Measurements from ENCODE around the gene GPR151.
A peak's percentile ranks its signal among the peaks of the same experiment; 100 is the strongest.
"Not testable (repeated sequence)": the region's sequence is repeated elsewhere in the genome, so short reads cannot be mapped to it uniquely, and the experiment has no call there.

Gene GPR151

DNA sequence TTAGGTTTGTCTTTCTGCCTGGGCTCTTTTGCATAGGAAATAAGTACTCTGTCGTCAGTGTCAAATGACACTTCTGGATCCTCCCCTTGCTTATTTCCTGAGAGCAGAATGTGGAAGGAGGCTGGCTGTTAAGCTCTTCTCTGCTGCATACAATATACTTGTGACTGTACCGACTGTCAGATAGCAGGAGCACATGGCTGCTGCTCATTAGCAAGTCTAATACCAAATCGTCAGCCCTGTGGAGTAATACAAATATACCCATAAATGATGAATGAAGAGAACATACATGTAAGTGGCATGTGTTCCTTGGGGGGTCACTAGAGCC lies at the start of gene GPR151:
Gene GPR151, minus strand, starts transcription at position 40 of the 325 bp plus-strand sequence. CDS start 77 bp downstream, outside the sequence.
- DNase-seq = no peak

DNA sequence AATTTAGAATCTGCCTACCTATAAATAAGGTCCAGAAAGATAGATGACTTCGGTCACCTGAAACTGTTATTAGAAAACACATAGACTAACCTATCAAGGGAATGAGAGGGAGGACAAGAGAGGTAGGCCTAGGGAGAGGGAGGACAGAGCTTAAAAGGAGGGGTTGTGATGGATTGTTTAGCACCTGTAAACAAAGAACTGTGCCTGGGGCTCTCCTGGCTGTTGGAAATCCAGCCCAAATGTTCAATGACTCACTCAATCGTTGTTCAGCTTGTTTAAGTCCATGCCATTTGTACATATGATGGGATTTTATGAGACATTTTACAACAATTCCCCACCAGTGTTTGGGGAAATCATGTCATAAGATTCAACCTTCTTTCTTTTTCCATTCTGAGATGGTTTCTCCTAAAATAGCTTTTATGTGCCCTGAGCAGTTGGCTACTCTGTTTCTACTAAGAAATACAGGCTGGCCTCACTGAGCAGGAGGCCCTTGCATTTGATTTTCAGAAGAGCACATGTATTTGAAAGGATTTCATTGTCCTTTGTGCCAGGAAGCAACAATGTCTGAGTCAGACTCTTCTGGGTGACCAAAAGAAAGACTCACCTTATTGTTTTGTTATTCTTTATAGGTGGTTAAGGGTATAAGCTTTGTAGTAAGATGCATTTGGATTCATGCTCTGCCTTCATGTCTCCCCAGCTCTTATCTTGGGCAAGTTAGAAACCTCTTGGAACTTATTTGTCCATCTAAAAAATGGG lies 48.2 kb upstream of the GPR151 start:
- DNase-seq = no peak

DNA sequence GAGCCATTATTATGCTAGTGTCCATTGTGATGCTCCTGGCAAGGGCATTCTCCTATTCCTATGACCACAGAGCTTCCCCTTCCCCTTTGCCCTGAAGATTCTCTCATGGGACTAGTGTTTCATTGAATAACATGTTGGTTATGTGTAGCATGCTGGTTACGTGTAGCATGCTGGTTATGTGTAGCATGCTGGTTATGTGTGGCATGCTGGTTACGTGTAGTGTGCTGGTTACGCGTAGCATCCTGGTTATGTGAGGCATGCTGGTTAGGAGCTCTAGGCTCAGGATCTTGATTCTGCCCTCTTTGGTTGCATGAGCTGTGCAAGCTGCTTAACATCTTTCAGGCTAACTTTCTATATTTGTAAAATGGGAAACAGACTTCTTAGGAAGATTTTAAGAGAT lies 46.5 kb upstream of the GPR151 start:
- no peak for DNase-seq

DNA sequence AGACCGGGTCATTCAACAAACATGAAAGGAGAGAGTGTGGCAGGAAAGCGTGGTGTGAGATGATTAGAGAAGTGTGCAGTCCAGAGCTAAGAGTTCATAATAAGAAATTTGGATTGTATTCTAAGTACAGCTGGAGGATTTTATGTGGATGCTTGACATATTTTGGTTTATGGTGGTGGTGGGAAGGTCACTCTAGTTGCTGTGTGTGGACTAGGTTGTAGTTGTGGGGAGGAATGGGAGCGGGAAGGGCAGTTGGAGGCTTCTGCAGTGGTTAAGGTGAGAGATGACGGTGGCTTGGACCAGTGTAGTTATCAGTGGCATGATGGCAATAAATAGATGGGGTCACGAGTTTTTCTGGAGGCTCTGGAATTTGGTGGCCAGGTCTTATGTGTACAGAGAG lies 45.7 kb upstream of the GPR151 start:
- DNase-seq = no peak

DNA sequence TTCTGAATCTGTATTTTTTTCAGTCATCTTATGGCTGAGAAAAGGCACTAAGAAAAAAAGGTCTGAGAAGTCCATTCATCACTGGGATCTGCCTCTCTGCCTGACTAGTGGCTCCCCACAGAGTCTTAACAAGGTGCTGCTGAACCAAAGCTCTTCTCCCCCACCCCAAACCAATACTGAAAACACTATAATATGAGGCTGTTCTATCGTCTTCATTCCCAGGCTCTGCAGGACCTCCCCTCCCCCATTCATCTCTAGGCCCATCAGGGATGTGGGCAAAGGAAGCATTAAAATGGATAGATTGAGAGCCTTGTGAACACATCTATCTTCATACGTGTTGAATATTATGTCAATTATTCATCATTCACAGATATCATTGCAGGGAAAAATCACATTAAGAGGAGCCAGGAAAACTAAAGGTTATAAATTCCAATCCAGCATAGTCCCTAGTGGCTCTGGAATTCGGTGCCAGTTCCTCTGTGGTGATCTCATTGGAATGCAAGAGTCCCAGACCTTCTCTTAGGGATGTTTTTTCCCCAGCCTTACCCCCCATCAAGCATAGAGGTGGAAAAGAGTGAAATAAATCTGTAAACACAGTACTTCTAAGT lies 44.3 kb upstream of the GPR151 start:
- no peak for DNase-seq

DNA sequence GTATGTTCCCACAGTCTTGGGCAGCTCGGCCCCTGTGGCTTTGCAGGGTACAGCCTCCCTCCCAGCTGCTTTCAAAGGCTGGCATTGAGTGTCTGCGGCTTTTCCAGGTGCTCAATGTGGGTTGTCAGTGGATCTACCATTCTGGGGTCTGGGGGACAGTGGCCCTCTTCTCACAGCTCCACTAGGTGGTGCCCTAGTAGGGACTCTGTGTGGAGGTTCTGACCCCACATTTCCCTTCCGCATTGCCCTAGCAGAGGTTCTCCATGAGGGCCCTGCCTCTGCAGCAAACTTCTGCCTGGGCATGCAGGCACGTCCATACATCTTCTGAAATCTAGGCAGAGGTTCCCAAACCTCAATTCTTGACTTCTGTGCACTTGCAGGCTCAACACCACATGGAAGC lies 40.9 kb upstream of the GPR151 start:
- DNase-seq = not testable (repeated sequence)

DNA sequence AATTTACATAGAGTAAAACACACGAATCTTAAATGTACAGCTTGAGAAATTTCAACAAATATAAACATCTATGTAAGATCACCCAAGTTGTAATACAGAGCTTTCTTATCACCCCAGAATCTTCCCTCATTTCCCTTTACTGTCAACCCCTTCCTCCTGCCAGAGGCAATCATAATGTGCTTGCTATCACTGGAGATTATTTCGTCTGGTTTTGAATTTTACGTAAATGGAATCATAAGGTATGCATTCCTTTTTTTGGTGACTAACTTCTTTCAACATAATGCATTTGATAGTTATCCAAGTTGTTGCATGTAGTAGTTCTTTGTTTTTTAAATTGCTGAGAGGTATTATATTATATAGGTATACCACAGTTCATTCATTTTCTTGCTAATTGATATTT lies 37.5 kb upstream of the GPR151 start:
- no peak for DNase-seq

DNA sequence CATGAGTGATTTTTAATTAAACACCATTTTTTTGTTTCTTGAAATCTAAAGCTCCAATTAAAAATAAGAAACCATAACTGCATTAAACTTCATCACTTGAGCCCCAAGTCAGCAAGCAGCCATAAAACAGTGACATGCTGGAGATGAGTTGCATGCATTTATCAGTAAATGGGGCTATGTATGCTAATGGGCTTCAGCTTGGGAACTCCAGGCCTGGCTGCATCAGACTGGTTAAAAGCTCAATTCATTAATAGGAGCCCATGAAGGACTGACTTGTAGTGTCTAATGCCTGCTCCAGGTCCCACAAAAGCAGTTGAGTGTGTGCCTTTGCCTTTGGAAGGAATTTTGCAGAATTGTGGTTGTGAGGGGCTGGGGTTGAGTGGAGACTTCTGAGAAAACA lies 33.6 kb upstream of the GPR151 start:
- no peak for DNase-seq

DNA sequence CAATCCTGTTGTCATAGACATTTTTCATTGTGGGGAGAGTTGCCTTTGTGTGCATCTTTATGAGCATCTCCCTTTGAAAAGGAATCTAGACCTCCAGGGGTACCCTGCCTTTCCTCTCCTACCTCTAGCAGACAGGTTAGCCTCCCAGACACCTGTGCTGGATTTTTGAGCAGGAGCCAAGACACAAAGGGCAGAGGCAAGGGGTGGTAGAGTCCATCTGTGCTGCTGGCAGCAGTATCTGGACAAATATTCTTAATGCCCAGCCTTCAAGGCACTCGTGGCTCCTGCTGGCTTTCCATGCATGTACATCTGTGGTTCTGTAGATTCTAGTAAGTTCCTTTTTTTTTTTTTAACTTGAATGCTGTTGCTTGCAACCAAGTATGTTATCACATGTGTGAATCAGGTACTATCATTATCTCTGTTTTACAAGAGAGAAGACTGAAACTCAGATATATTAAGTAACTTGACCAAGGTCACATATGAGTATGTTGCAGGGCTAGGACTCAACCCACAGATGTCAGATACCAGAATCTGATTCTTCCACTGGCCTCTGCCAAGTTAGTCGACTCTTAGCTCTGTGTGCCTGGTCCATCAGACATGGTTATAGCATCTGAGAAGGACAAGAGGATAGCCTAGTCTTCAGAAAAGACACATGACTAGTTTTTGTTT lies 32.9 kb upstream of the GPR151 start:
- DNase-seq = peak in 1 of 2 experiments; percentile 31

DNA sequence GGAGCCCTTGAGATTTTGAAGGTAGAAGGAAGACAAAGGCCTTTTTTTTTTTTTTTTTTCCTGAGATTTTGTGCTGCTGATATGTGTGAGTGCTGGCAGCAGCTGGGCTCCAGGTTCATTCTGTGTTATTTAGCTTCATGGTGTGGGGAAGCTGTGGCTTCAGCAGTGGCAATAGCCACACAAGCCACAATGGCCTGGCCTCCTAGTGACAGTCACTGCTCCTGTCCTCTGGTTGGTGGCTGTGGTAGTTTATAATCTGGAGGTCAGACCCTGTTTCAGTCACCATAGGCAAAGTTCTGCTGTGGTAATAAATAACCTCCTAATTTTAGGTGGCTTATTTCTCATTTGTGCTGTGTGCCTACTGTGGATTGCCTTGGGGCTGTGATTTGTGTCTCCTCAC lies 28.2 kb upstream of the GPR151 start:
- DNase-seq = no peak

DNA sequence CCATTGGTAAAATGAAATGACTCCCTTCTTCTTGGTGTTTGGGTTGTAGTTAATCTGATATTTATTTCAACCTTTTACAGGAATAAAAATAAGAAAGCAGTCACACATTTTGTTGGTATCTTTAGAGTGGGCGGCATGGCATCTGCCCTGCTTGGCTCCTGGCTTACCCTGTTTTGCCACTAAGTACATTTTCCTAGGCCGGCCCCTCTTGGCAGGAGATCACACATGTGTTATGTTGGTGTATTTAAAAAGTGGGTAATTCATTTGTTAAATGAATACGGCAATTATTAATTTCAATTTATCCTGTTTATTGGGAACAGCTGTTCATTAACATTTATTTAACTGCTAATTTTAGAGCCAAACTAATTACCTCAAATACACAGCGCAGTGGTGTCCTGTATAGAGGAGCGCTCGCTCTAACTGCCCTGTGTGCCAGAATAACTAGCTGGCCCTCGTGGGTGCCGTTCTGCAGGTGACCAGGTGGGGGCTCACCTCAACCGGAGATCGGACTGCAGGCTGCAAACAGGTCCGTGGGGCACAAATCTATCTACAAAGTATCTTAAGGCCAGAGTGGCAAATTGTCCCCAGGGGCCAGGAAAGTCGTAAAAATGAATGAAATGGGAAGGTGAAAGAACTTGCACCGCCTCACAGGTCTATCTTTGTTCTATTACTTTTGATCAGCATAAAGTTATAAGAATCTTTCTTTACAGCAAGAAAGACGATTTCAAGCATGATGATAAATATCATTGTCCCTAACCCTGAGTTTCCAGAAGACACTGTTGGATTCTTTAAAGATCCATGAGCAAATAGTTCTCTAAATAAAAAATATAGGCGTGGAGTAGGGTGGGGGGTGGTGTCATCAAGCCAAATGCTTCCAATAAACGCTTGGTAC lies 26.2 kb upstream of the GPR151 start:
- peak in 1 of 2 experiments; percentile 12 for DNase-seq

DNA sequence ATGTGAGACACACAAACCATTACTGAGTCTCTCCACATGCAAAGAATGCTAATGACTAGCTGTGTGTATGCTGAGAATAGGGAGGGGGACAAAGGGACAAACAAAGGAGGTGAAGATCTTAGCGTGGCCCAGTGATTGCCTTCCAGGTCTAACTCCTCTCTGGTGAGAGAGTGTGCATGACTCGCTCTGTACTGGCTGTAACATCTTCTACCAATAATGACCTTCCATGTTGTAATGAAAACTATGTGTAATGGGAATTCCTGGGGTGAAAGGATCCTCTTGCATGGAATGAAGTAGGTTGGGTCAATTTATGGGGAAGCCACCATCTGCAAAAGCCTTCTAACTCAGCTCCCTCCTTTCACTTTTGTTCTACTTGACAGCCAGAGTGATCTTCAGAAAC lies 24.4 kb upstream of the GPR151 start:
- no peak for DNase-seq

DNA sequence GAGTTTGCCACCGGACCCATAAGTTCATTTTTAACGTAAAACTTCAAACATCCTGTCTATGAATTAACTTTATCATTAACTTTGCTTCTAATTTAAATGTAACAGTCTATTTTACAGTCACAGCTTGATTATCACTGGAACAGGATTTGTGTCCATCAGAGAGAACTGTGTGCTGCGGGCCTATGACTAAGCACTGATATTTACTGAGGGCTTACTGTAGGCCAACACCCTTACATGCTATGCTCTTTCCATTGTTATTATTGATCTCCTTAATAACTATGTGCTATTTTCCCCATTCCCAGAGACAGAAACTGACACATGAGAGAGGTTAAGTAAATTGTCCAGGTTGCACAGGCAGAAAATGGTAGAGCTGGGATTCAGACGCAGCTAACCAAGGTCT lies 24.0 kb upstream of the GPR151 start:
- DNase-seq = no peak

DNA sequence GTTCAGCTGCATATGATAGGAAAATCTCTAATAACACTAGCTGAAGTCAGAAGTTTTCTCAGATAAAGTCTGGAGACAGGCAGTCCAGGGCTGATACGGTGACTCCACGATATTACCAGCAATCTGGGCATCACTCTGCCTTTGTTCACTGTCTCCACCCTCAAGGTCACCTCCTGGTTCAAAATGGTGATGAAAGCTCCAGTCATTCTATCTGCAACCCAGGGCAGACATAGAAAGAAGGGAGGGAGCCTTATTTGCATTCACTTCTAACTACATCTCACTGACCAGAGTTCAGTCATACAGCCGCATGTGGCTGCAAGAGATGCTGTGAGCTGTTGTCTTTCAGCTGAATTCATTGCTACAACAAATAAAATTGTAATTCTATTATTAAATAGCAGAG lies 22.4 kb upstream of the GPR151 start:
- no peak for DNase-seq

DNA sequence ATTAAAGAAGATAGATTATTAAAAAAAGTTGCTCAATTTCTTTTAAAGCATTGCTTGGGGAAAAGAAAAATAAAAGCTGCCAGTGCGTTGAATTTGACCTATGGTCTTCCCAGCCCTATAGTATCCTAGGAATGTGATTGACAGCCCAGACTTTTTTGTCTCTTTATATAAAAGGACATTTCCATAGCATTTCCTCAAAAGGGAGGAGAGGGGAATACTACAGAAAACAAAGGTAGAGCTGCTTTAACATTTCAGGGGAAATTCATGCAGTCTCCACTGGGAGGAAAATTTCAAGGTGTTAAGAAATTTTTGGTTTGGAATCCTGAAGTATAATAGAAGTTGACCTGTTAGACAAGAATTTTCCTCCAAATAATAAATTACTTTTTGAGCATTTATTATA lies 17.9 kb upstream of the GPR151 start:
- no peak for DNase-seq

DNA sequence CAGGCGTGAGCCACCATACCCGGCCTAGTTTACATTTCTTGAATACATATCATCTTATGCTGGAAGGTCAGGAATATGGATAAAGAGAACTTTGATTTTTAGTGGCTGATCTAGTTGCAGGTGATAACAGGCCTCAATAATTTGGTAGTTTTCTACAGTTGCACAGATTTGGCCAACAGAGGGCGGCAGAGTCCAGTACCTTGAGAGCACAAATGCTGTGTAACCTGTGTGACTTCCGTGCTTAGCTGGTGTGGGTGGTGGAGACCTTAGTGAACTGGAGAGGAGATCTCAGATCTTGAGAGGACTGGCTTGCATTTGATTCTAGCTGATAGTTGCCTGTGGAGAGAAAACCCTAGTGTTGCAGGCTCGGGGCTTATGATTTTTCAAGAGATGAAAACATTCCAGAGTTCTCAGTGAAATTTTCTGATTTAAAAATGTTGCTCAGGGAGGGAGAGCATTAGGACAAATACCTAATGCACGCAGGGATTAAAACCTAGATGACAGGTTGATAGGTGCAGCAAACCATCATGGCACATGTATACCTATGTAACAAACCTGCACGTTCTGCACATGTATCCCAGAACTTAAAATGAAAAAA lies 17.4 kb upstream of the GPR151 start:
- no peak for DNase-seq

DNA sequence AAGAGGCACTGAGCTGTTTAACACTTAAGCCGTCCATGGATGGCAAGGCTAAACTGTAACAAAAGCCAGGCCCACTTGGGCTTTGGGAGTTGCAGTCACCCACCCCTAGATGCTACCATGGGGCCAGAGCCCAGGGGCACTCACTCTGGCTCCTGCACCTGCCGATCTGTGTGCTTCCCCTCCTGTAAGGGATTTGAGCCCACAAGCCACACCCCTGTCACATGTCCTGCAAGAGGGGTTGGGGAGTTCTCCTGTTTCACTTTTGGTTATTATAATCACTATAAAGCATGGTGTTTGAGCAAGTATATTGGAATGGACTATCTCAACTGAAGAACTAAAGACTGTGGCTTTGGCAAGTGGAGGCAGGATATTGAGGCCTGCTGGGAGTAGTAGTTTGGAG lies 14.0 kb upstream of the GPR151 start:
- no peak for DNase-seq

DNA sequence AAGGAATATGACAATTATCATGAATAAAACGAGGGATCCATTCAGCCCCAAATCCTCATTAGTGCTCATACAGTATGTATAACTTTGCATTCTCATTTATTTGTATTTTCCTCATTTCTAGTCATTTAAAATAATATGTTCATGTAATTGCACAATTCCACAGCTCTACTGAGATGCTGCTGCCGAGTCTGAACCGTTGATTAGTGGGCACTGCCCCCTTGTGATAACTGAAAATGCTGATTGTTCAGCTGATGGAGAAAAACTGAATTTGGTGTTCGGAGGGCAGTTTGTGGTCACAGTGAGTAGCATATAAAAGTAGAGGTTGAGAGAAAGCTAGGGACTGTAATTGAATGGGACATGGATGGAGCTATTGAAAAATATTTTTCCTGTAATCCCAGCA lies 12.2 kb upstream of the GPR151 start:
- DNase-seq = no peak

DNA sequence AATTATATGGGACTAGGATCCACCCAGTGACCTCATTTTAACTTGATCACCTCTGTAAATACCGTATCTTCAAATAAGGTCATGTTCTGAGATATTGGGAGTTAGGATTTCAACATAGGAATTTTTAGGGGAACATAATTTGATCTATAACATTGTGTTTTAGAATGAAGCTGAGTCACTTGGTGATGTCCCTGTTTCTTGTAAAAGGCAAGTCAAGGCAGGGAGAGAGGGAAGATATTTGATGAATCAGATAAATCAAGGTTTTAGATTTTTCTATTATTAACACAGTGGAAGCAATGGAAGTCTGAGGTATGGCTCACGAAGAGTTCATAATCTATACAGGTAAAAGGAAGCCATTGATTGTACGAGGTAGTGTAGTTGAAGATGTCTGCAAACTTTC lies 11.8 kb upstream of the GPR151 start:
- DNase-seq = no peak

DNA sequence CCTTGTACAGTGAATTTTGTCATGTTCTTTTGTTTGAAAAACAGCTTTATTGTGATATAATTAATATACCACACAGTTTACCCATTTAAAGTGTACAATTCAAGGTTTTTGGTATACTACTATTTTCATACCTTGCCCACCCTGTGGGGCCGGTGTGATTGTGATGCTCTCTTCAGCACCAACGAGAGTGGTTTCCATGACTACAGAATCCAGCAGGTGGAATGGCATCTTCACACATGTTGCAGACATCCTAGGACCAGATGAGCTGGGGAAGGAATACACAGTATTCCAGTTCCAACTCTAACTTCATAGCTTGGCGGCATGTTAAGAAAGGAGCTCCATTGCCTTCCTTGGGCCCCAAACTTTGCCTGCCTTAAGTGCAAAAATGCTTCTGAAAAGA lies 7.7 kb upstream of the GPR151 start:
- DNase-seq = no peak

DNA sequence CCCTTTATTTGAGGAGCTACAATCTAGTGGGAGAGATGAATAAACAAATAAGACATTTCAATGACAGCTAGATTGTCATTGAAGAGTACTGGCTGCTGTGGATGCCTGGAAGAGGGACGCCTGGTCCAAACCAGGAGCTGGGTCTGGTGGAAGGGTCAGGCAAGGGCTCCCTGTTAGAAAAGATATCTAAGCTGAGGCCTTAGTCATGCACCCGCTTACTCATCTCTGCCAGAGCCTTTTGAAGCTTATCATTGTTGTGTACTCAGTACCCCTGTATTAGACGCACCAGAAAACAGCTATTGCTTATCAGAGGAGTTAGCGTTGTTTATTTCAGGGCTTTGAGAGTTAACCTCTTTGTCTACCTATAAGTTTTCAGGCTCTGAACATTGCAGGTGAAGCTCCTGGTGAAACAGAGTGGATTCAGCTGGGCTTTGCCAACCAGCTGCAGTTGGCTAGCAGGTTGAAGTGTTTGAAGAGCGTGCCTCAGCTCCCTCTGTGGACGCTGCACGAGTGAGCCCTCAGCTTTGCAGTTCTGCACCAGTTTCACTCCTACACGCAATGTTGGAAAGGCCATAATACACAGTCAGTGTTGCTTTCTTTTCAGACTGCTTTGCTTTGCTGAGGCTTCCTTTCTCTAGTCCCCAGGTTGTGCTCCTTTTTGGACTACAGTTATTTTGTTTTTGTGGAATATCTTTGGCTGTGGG lies 5.6 kb upstream of the GPR151 start:
- no peak for DNase-seq

DNA sequence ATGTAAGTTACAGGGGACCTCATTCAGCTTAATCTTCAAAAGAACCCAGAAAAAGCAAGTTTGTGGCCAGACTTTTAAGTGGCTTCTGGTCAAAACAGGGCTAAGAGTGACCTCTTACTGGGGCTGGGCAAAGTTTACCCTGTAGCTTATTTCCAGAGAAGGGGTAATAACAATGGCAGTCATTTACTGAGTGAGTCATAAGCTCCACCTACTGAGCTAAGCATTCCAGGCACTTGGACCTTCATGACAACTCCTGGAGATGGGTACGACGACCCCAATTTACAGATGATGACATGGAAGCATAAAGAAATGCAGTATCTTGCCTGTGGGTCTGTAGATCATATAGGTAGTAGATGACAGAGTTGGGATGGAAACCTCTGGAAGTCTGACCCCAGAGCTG lies 4.7 kb upstream of the GPR151 start:
- no peak for DNase-seq
